ENCODE measurements around the gene BIRC6. TPM values are rescaled to one million over a fixed set of nuclear protein-coding genes. Genes with fewer than 3 reads are reported as not detected.
A peak's percentile ranks its signal among the peaks of the same experiment; 100 is the strongest.
"Not testable (repeated sequence)": the region's sequence is repeated elsewhere in the genome, so short reads cannot be mapped to it uniquely, and the experiment has no call there.

The BIRC6 gene
- total RNA-seq, 1 donor from 2014 or later = 54.2 TPM

GRCh38 chr2:32453242-32454062 is 96.6 kb downstream of the BIRC6 start:
- no peak for ATAC-seq

- no peak for ATAC-seq
Measured at GRCh38 chr2:32455816-32456215, 99.0 kb downstream of the BIRC6 start.

GRCh38 chr2:32456808-32457207 is 100.0 kb downstream of the BIRC6 start:
- no peak for ATAC-seq

- ATAC-seq = no peak
Measured at GRCh38 chr2:32457814-32458213, 101.0 kb downstream of the BIRC6 start.

- not testable (repeated sequence) for ATAC-seq
Measured at GRCh38 chr2:32460861-32461260, 104.0 kb downstream of the BIRC6 start.

GRCh38 chr2:32463110-32463509 is 106.3 kb downstream of the BIRC6 start:
- no peak for ATAC-seq

- ATAC-seq = no peak
Measured at GRCh38 chr2:32464431-32464830, 107.6 kb downstream of the BIRC6 start.

GRCh38 chr2:32472605-32473004 is 115.8 kb downstream of the BIRC6 start:
- ATAC-seq = no peak

GRCh38 chr2:32474381-32474780 is 117.6 kb downstream of the BIRC6 start:
- ATAC-seq = no peak

GRCh38 chr2:32478889-32479620 is 122.2 kb downstream of the BIRC6 start:
- no peak for ATAC-seq

GRCh38 chr2:32479993-32480392 is 123.2 kb downstream of the BIRC6 start:
- no peak for ATAC-seq

GRCh38 chr2:32482471-32482870 is 125.6 kb downstream of the BIRC6 start:
- ATAC-seq = no peak

- peak; percentile 79 for ATAC-seq
Measured at GRCh38 chr2:32484937-32485336, 128.1 kb downstream of the BIRC6 start.

- no peak for ATAC-seq
Measured at GRCh38 chr2:32485399-32485798, 128.6 kb downstream of the BIRC6 start.

- no peak for ATAC-seq
Measured at GRCh38 chr2:32489061-32489460, 132.2 kb downstream of the BIRC6 start.

- ATAC-seq = no peak
Measured at GRCh38 chr2:32491346-32491745, 134.5 kb downstream of the BIRC6 start.

GRCh38 chr2:32495139-32495538 is 138.3 kb downstream of the BIRC6 start:
- ATAC-seq = no peak

GRCh38 chr2:32496662-32497061 is 139.8 kb downstream of the BIRC6 start:
- ATAC-seq = no peak

- no peak for ATAC-seq
Measured at GRCh38 chr2:32498306-32498705, 141.5 kb downstream of the BIRC6 start.

GRCh38 chr2:32502941-32503340 is 146.1 kb downstream of the BIRC6 start:
- no peak for ATAC-seq

GRCh38 chr2:32504877-32505478 is 148.2 kb downstream of the BIRC6 start:
- no peak for ATAC-seq

GRCh38 chr2:32506446-32506845 is 149.6 kb downstream of the BIRC6 start:
- no peak for ATAC-seq

- ATAC-seq = no peak
Measured at GRCh38 chr2:32514946-32515345, 158.1 kb downstream of the BIRC6 start.

- no peak for ATAC-seq
Measured at GRCh38 chr2:32516567-32516966, 159.7 kb downstream of the BIRC6 start.

All from esophagus mucosa (tissue), 1 donor.